HG03060 (cell line): ENCODE measurements around the gene P4HB.

ENCODE experiments used
- ATAC-seq: cut with Tn5 transposase; IDR thresholded peaks from one replicate; pipeline ENCODE4 v1.9.1; 2021; ENCODE audit warnings: low read depth, moderate number of reproducible peaks; ENCODE audit not compliant: unreplicated experiment

The P4HB gene

GRCh38 chr17:81898029-81898866, 37.9 kb upstream of the P4HB start:
- no peak for ATAC-seq

DNA sequence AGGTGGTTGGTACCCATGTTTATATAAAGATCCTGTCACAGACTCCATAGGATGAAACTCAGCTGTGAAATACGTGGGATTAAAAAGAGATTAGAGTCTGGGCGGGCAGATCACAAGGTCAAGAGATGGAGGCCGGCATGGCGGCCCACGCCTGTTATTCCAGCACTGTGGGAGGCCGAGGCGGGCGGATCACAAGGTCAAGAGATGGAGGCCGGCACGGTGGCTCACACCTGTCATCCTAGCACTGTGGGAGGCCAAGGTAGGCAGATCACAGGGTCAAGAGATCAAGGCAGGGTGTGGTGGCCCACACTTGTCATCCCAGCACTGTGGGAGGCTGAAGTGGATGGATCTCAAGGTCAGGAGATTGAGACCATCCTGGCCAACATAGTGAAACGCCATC, 35.1 kb upstream of the P4HB start:
- no peak for ATAC-seq

- no peak for ATAC-seq
Observed at GRCh38 chr17:81891303-81891552, 30.9 kb upstream of the P4HB start.

DNA sequence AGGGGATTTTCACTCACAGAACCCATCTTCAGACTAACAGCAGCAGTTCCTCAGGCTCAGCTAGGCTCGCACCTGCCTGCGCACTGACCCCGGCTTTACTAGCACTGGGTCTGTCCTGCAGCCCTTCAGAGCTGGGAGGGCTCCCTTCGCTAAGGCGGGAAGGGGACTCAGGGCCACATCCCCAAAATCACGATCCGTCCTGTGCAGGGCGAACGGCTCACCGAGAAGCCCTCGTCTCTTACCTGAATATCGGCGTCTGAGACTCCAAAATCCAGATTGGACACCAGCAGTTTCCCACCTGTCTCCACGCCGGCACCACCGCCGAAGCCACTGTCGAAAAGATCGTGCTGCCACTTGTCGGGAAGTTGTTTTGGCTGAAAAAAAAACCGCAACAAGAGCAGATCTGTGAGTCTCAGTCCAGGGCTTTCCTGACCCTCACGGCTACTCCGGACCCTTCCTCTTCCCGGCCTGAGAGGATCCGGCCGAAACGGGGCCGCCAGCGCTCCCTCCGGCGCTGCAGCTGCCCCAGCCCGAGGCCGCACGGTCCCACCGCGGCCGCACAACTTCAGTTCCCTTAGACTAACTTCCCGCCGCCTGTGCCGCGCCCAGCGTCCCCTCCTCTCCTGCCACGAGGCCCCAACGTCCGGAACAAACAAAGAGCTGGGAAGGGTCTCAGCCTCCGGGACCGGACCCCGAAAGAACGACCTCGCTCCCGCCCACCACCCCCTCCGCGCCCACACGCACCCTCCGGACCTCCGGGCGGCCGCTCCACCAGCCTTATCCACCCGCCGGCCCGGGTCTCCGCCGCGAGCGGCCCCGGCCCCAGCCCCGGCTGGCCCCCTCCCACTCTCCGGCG, 30.3 kb upstream of the P4HB start:
- ATAC-seq = no peak

DNA sequence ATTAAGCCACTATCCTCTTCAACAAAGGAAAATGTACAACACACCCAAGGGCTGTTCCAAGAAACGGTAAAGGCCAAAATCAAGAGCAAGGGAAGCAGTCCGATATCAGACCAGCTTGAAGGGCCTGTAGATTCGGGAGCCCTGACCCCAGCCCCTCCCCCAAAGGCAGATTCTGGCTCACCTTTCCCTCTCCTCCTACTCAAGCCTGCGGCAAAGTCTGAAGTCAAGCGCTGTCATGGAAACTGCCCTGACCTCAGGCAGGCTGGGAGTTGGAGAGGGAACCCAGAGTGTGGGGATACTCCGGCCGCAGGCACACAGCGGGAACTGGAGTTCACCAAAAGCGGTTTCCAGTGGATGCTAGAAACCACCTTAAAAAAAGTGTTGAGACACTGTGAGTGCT, 29.3 kb upstream of the P4HB start:
- ATAC-seq = no peak

DNA sequence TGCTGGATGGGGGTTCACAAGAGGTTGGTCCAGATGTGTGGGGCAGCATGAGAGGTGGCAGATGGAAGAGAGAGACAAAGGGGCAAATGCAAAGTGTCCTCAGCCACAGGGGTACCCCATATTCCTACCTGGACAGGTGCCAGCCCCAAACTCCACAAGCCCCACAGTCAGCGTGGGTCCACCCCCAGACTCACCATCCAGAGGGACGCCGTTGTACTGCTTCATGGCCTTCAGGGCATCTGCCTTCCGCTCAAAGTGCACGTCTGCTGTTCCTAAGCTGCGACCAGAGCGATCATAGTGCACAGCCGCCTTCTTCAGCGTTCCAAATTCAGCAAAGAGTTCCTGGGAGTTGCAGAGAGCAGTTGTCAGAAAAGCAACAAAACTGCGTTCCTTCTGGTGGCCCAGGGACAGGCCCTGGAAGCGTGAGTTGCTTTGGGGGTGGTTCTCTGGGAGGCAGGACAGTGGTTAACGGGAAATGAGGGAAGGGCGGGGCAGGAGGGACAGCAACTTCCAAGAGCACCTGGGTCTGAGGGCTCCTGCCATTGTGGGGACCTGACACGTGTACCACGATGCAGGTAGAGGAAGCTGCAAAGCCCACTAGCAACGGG, 28.8 kb upstream of the P4HB start:
- ATAC-seq = no peak

- ATAC-seq = no peak
Observed at GRCh38 chr17:81888105-81888987, 28.0 kb upstream of the P4HB start.

GRCh38 chr17:81885869-81886548, 25.7 kb upstream of the P4HB start:
- no peak for ATAC-seq

- no peak for ATAC-seq
Observed at GRCh38 chr17:81885454-81885853, 25.1 kb upstream of the P4HB start.

GRCh38 chr17:81884968-81885367, 24.6 kb upstream of the P4HB start:
- ATAC-seq = no peak

GRCh38 chr17:81884520-81884919, 24.2 kb upstream of the P4HB start:
- ATAC-seq = no peak

DNA sequence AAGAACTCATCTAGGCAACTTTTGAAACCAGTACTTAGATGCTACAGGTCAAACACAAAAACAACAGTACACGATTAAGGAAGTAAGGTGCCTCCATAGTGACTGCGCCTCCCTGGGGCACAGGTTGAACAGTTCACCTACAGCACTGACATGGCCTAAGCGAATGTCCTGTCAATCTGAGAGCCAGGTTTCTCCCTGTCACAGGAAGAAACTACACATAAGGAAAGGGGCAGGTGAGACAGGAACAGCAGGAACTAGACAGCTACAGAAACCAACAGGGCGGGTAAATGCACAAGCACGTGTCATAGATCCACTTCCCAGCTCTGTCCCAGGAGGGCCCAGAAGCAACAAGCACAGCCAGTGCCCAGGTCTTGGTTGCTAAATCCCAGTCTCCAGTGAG, 18.8 kb upstream of the P4HB start:
- ATAC-seq = no peak

- no peak for ATAC-seq
Observed at GRCh38 chr17:81878294-81878693, 18.0 kb upstream of the P4HB start.

GRCh38 chr17:81877569-81877968, 17.2 kb upstream of the P4HB start:
- ATAC-seq = no peak

DNA sequence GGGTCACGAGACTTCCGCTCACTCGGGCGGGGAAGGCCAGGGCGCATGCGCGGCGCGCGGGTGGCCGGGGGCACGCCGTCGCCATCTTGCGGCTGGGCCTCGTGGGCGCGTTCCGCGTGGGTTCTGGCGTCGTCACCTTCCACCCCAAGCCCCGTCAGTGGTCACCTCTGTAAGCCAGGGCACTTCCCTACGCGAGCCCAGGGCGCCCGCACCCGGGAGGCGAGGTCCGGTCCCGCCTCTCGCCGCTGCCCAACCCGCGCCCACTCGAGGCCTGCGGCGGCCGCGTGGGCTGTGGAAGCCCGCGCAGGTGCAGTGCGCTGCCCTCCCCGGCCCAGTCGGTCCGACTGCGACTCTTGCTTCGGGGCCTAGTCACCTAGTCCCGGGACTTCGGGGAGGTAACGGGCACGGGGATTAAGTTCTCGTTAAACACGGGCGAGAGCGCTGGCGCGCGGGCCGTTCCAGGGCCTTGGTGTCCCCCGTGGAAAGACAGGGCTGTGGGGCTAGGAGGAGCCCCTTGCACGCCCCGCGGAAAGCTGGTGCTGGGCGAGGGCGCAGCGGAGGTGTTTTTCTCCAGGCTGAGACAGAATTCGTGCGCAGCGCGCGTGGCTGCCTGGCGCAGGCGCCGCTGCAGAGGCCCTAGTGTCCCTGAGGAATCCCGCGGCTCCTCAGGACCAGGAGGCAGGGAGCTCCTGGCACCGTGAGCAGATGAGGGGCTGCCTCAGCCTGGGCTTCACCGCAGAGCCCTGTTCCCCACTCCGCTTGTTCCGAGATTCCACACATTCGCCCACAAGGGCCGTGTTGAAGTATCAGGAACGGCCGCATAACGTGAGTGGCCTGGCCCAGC, 11.3 kb upstream of the P4HB start:
- ATAC-seq = no peak

DNA sequence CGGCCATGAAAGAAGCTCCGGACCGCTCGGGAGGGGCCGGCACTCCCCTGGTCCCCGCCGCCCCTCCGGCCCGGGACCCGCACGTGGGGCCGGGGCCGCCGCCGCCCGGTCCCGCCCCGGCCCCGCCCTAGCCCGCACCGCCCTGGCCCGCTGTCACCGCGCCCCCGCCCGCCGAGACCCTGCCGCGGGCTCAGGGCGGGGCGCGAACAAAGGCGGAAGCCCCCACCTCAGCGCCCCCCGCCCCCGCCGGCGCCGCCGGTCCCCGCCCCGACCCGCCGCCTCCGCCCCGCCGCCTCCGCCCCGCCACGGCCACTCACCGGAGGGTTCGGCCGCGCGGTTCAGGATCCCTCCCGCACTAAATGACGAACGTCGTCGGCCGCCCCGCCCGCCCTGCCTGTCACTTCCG, 10.6 kb upstream of the P4HB start, which contains the start of gene ARHGDIA:
TSS of gene ARHGDIA (minus strand) at position 357 of the 406 bp plus-strand sequence. CDS start 1,407 bp downstream, outside the sequence.
- no peak for ATAC-seq

DNA sequence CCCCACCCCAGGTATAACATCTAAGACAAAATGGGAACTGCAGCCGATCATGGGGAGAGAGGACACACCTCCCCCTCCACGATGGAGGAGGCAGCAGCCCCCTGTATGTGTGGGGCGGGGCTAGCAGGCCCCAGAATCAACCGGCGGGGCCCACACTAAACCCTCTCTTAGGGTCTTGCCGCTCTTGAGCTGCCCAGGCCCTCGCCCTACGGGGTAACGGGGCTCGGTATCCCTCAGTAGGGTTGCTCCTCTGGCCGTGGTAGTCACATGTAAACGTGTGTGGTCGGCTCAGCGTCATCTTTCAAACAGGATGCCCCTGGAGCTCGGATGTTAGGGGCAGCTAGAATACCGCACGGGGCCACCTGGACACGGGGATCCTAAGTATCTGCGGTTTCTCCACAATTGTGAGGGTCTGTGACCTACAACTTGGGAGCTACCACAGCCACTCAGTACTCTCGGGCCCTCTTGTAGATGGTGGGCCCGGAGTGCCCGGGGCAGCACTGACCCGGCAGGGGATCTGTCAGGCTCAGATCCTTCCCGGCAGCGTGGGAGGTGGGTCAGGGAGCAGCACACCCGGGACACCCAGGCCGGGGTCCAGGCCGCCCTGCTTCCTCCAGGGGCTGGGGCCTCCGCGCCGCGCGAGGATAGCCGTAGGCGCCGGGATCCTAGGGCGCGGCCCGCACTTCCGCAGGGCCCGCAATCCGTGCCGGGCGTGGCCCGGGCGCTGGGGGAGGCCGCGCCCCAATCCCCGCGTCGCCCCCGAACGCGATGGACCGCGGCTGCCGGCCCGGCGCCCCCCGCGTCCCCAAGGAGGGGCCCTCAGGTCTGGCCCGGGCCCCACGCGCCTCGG, 10.0 kb upstream of the P4HB start:
- ATAC-seq = no peak
